HS-27A (cell line): ENCODE measurements around the gene IQSEC3.
"Not testable (repeated sequence)": the region's sequence is repeated elsewhere in the genome, so short reads cannot be mapped to it uniquely, and the experiment has no call there.

Experiments
- DNase-seq: peaks from one replicate; pipeline ENCODE4 v3.0.0-alpha.2; 2012; ENCODE audit warnings: low read depth, missing footprints

The IQSEC3 gene

GRCh38 chr12:111699-112493 lies 45.3 kb downstream of the IQSEC3 start:
- no peak for DNase-seq

GRCh38 chr12:113347-113746 lies 46.8 kb downstream of the IQSEC3 start:
- DNase-seq = no peak

- no peak for DNase-seq
Observed at GRCh38 chr12:114626-115211, 48.2 kb downstream of the IQSEC3 start.

GRCh38 chr12:115518-115917 lies 49.0 kb downstream of the IQSEC3 start:
- DNase-seq = no peak

GRCh38 chr12:115960-116915 lies 49.7 kb downstream of the IQSEC3 start:
- DNase-seq = no peak

- DNase-seq = no peak
Observed at GRCh38 chr12:117311-117710, 50.7 kb downstream of the IQSEC3 start.

- DNase-seq = no peak
Observed at GRCh38 chr12:117816-118345, 51.3 kb downstream of the IQSEC3 start.

- DNase-seq = no peak
Observed at GRCh38 chr12:118591-118990, 52.0 kb downstream of the IQSEC3 start.

- DNase-seq = no peak
Observed at GRCh38 chr12:120951-121350, 54.4 kb downstream of the IQSEC3 start.

- no peak for DNase-seq
Observed at GRCh38 chr12:121647-122046, 55.1 kb downstream of the IQSEC3 start.

- no peak for DNase-seq
Observed at GRCh38 chr12:125075-125474, 58.5 kb downstream of the IQSEC3 start.

- DNase-seq = no peak
Observed at GRCh38 chr12:125566-125965, 59.0 kb downstream of the IQSEC3 start.

GRCh38 chr12:128079-128478 lies 61.5 kb downstream of the IQSEC3 start:
- no peak for DNase-seq

GRCh38 chr12:129001-129400 lies 62.4 kb downstream of the IQSEC3 start:
- no peak for DNase-seq

- DNase-seq = no peak
Observed at GRCh38 chr12:130519-130918, 64.0 kb downstream of the IQSEC3 start.

GRCh38 chr12:131008-131407 lies 64.4 kb downstream of the IQSEC3 start:
- no peak for DNase-seq

GRCh38 chr12:131732-132495 lies 65.3 kb downstream of the IQSEC3 start:
- DNase-seq = no peak

- not testable (repeated sequence) for DNase-seq
Observed at GRCh38 chr12:133616-134232, 67.2 kb downstream of the IQSEC3 start.

GRCh38 chr12:135138-135537 lies 68.6 kb downstream of the IQSEC3 start:
- DNase-seq = no peak

- DNase-seq = no peak
Observed at GRCh38 chr12:138171-138897, 71.8 kb downstream of the IQSEC3 start.
